Tibial nerve (tissue), 4 donors: ENCODE results near the gene TAC1. TPM values are rescaled to one million over a fixed set of nuclear protein-coding genes. Genes with fewer than 3 reads are reported as not detected.

Experiments
- DNase-seq, 2 donors: peaks; one replicate each; pipeline ENCODE4 v3.0.0-alpha.2; 2019; ENCODE audit warnings: low spot score in 2 of 2
- H3K27ac ChIP-seq, 4 donors: fragments of 200-600 bp; sonication (generic) in 3 of 4; one replicate each; pipeline ENCODE4 v1.5.1; 2017 to 2019; ENCODE audit warnings: mild to moderate bottlenecking in 1 of 4
- H3K27me3 ChIP-seq, 2 donors: fragments of 200-600 bp; sonication (generic) in 1 of 2; one replicate each; pipeline versions ENCODE4 v1.5.1 to v1.6.0; 2017 to 2019
- H3K36me3 ChIP-seq, 3 donors: fragments of 200-600 bp; sonication (generic); one replicate each; pipeline ENCODE4 v1.5.1; 2018 to 2019
- H3K4me1 ChIP-seq, 4 donors: fragments of 200-600 bp; sonication (generic) in 3 of 4; one replicate each; pipeline ENCODE4 v1.5.1; 2017 to 2019
- H3K4me3 ChIP-seq, 4 donors: fragments of 200-600 bp; sonication (generic) in 3 of 4; one replicate each; pipeline ENCODE4 v1.5.1; 2017 to 2019; ENCODE audit warnings: mild to moderate bottlenecking in 1 of 4, moderate library complexity in 1 of 4
- H3K9me3 ChIP-seq, 4 donors: fragments of 200-600 bp; sonication (generic) in 3 of 4; one replicate each; pipeline ENCODE4 v1.5.1; 2017 to 2019
- EP300 ChIP-seq, 2 donors: sonication (generic); formaldehyde crosslinking; IDR thresholded peaks; one replicate each; pipeline ENCODE4 v1.6.1; 2017; ENCODE audit warnings: antibody characterized with exemption in 2 of 2, mild to moderate bottlenecking in 1 of 2
- POLR2A ChIP-seq, 2 donors: fragments of 450-650 bp; IDR thresholded peaks; one replicate each; pipeline ENCODE4 v1.6.1; 2017; ENCODE audit warnings: antibody characterized with exemption in 2 of 2, mild to moderate bottlenecking in 2 of 2, moderate library complexity in 2 of 2
- WGBS, 2 donors: methylation state at CpG; one replicate each; pipeline ENCODE4 v1.1.5; 2018; 5-methylcytosine and 5-hydroxymethylcytosine counted together
- total RNA-seq, 4 donors: library from RNA; depleted of rRNA; stranded (reverse); fragments of >200 nt; gene quantifications; one replicate each; pipeline ENCODE4 v1.1.0, GENCODE V29; 2016
- TF ChIP-seq, protein P1 (sequence below), 5 experiments: fragments of 200-600 bp in 3 of 5; fragments of 450-650 bp in 2 of 5; sonication (generic) in 3 of 5; IDR thresholded peaks; one replicate each; pipeline ENCODE4 v1.5.1; 2016 to 2019; ENCODE audit warnings: antibody characterized with exemption in 5 of 5, mild to moderate bottlenecking in 3 of 5, moderate library complexity in 2 of 5

The TAC1 gene
- total RNA-seq, 4 donors from 2014 or later: 23.6 to 121 (median 51.6) TPM

GRCh38 chr7:97722386-97722785 lies 9.5 kb upstream of the TAC1 start:
- no peaks in the 10 kb centered on the region for H3K4me1 ChIP-seq
- no peaks in the 10 kb centered on the region for H3K27me3 ChIP-seq
- DNase-seq: no peak
- no peak for TF ChIP-seq POLR2A (IDR thresholded peaks at IDR 0.05)
- TF ChIP-seq, protein P1, sequence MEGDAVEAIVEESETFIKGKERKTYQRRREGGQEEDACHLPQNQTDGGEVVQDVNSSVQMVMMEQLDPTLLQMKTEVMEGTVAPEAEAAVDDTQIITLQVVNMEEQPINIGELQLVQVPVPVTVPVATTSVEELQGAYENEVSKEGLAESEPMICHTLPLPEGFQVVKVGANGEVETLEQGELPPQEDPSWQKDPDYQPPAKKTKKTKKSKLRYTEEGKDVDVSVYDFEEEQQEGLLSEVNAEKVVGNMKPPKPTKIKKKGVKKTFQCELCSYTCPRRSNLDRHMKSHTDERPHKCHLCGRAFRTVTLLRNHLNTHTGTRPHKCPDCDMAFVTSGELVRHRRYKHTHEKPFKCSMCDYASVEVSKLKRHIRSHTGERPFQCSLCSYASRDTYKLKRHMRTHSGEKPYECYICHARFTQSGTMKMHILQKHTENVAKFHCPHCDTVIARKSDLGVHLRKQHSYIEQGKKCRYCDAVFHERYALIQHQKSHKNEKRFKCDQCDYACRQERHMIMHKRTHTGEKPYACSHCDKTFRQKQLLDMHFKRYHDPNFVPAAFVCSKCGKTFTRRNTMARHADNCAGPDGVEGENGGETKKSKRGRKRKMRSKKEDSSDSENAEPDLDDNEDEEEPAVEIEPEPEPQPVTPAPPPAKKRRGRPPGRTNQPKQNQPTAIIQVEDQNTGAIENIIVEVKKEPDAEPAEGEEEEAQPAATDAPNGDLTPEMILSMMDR (IDR thresholded peaks at IDR 0.05): no peak
- TF ChIP-seq EP300 (IDR thresholded peaks at IDR 0.05): no peak
- no peaks in the 10 kb centered on the region for H3K9me3 ChIP-seq
- H3K36me3 ChIP-seq: no peaks in the 10 kb centered on the region
- WGBS, 2 donors: 44 to 48% methylated on average over 3 of the region's 3 CpGs
- no peak overlapping the region for H3K27ac ChIP-seq
- no peak overlapping the region for H3K4me3 ChIP-seq

DNA sequence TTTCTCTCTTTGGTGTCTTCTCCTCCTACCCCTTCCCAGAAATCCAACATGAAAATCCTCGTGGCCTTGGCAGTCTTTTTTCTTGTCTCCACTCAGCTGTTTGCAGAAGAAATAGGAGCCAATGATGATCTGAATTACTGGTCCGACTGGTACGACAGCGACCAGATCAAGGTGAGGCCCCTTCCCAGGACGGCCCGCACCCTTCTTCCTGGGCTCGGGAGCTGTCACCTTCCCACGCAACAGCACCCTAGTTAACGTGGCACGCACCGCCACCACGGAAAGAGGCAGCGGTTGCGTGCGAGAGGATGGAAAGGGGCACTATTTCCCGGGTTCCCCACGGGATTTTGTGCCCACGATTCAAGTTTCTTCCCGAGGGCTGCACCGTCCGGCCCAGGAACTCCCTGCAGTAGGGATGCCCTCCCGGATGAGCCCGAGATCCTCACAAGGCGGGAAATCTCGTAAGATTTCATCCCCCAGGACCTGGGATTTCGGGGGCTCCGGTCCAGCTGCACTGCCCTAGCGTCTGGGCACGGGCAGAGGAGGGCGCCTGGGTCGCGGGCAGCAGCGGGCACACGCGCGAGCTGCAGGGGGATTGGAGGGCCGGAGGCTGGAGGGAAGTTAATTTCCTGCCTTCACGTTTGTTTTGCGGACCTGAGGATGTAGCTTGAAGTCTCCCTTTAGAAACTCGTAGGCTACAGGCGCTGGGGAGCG lies 834 bp downstream of the TAC1 start:
- peaks cover 0 to 46% of the 10 kb centered on the region in 2 donors for H3K27me3 ChIP-seq
- TF ChIP-seq, protein P1 (IDR thresholded peaks at IDR 0.05): no peak
- no peak for TF ChIP-seq POLR2A (IDR thresholded peaks at IDR 0.05)
- TF ChIP-seq EP300 (IDR thresholded peaks at IDR 0.05): no peak
- H3K27ac ChIP-seq: peak overlapping the region in 1 of 4 donors; percentile 53
- no peak for DNase-seq
- no peaks in the 10 kb centered on the region for H3K36me3 ChIP-seq
- peak overlapping the region; percentile 14 to 54 (median 17) for H3K4me3 ChIP-seq
- WGBS, 2 donors: 2 to 3% methylated on average over 42 of the region's 42 CpGs
- no peaks in the 10 kb centered on the region for H3K9me3 ChIP-seq
- H3K4me1 ChIP-seq: peaks cover 0 to 29% (median 4%) of the 10 kb centered on the region in 4 donors

- DNase-seq: no peak
Observed at GRCh38 chr7:97733276-97734161, 1.6 kb downstream of the TAC1 start.

DNA sequence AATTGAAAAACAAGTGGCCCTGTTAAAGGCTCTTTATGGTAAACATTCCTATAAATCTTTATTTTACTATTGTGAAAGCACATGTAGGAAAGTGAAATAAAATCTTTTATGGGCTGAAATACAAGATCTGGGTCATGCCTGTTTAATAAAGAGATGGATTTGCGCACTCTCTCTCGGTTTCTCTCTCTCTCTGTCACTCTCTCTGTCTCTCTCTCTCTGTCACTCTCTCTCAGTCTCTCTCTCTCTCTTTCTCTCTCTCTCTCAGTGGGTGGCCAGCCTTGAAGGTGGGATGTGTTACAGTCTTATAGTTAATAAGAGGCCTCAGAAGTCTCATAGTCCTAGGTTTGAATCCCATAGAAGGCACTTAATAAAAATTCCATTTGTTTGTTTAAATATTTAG lies 2.4 kb downstream of the TAC1 start:
- Histone ChIP-seq H3K27me3 (peaks cover 0 to 46% of the 10 kb centered on the region in 2 donors), H3K27ac (no peak overlapping the region), H3K4me3 (peak overlapping the region in 1 of 4 donors; percentile 54), H3K9me3 (no peaks in the 10 kb centered on the region), H3K36me3 (no peaks in the 10 kb centered on the region), H3K4me1 (peaks cover 0 to 29% (median 4%) of the 10 kb centered on the region in 4 donors)
- TF ChIP-seq POLR2A (IDR thresholded peaks at IDR 0.05): no peak
- TF ChIP-seq, protein P1 (IDR thresholded peaks at IDR 0.05): no peak
- TF ChIP-seq EP300 (IDR thresholded peaks at IDR 0.05): no peak
- no peak for DNase-seq
- 36 to 59% methylated on average over 2 of the region's 2 CpGs for WGBS, 2 donors

More at GRCh38 chr7:97733276-97734161, 1.6 kb downstream of the TAC1 start:
- Histone ChIP-seq H3K27ac (no peak overlapping the region), H3K27me3 (peaks cover 0 to 46% of the 10 kb centered on the region in 2 donors), H3K4me3 (peak overlapping the region; percentile 9 to 54 (median 17)), H3K9me3 (no peaks in the 10 kb centered on the region), H3K36me3 (no peaks in the 10 kb centered on the region), H3K4me1 (peaks cover 0 to 29% (median 4%) of the 10 kb centered on the region in 4 donors)
- TF ChIP-seq EP300 (IDR thresholded peaks at IDR 0.05): no peak
- TF ChIP-seq POLR2A (IDR thresholded peaks at IDR 0.05): no peak
- TF ChIP-seq, protein P1 (IDR thresholded peaks at IDR 0.05): no peak
- 1 to 2% methylated on average over 35 to 41 of the region's 59 CpGs for WGBS, 2 donors
